HEK293 (cell line): Measurements from ENCODE around the gene CDC14B.

Experiments
- CTCF ChIA-PET: fragments of 350-600 bp; formaldehyde crosslinking; extraction: SDS; loops from one replicate; lab custom pipeline; 2021; ENCODE audit warnings: antibody characterized with exemption; lab: Yijun Ruan, JAX
- POLR2A ChIA-PET: fragments of 300-600 bp; formaldehyde crosslinking; extraction: SDS; loops from one replicate; lab custom pipeline; 2020; ENCODE audit warnings: antibody characterized with exemption, inconsistent platforms; lab: Yijun Ruan, JAX
- H3K27ac ChIP-seq: fragments of 200-500 bp; sonication (Bioruptor generic); 2 replicates; pipeline ENCODE4 v1.5.1; 2014; ENCODE audit warnings: low read depth, low read length, control low read depth, inconsistent platforms; ENCODE audit errors: extremely low read depth
- H3K36me3 ChIP-seq, 2 experiments: fragments of 200-500 bp in 1 of 2; sonication (Bioruptor generic) in 1 of 2; 1 replicate in 1 of 2; 2 replicates in 1 of 2; pipeline ENCODE4 v1.5.1; 2014 to 2017; ENCODE audit warnings: inconsistent platforms in 2 of 2, low read length in 2 of 2; ENCODE audit not compliant: control insufficient read depth in 2 of 2, insufficient read depth in 1 of 2
- H3K4me1 ChIP-seq: fragments of 200-500 bp; sonication (Bioruptor generic); 2 replicates; pipeline ENCODE4 v1.5.1; 2014; ENCODE audit warnings: mild to moderate bottlenecking, low read length, inconsistent platforms; ENCODE audit not compliant: control insufficient read depth, insufficient read depth
- H3K4me3 ChIP-seq: 2 replicates; pipeline ENCODE4 v1.5.1; 2011; ENCODE audit warnings: low read depth, mild to moderate bottlenecking, control low read depth, low read length, moderate library complexity
- H3K9me3 ChIP-seq: fragments of 200-500 bp; sonication (Bioruptor generic); 2 replicates; pipeline ENCODE4 v1.5.1; 2014; ENCODE audit warnings: low read depth, low read length, inconsistent platforms; ENCODE audit not compliant: control insufficient read depth, insufficient read depth
- GLIS2 ChIP-seq: fragments of 450-650 bp; formaldehyde crosslinking; IDR thresholded peaks from 2 replicates; pipeline ENCODE4 v1.5.1; 2016; ENCODE audit warnings: missing biosample characterization, missing genetic modification characterization
- KLF1 ChIP-seq: fragments of 450-650 bp; formaldehyde crosslinking; IDR thresholded peaks from 2 replicates; pipeline ENCODE4 v1.5.1; 2016; ENCODE audit warnings: missing biosample characterization, missing genetic modification characterization
- KLF10 ChIP-seq: fragments of 450-650 bp; IDR thresholded peaks from 2 replicates; pipeline ENCODE4 v1.5.1; 2018; ENCODE audit warnings: missing biosample characterization, mild to moderate bottlenecking, missing genetic modification characterization
- PRDM10 ChIP-seq: fragments of 450-650 bp; formaldehyde crosslinking; IDR thresholded peaks from 2 replicates; pipeline ENCODE4 v1.5.1; 2016; ENCODE audit warnings: missing biosample characterization, missing genetic modification characterization
- PRDM6 ChIP-seq: fragments of 450-650 bp; formaldehyde crosslinking; IDR thresholded peaks from 2 replicates; pipeline ENCODE4 v1.5.1; 2017; ENCODE audit warnings: missing biosample characterization, missing genetic modification characterization
- RBAK ChIP-seq: fragments of 450-650 bp; formaldehyde crosslinking; IDR thresholded peaks from 2 replicates; pipeline ENCODE4 v1.5.1; 2016; ENCODE audit warnings: missing biosample characterization, missing genetic modification characterization
- ZNF518A ChIP-seq: fragments of 450-650 bp; formaldehyde crosslinking; conservative IDR thresholded peaks from 2 replicates; pipeline ENCODE4 v1.5.1; 2016; ENCODE audit warnings: low read depth, missing biosample characterization, missing genetic modification characterization
- ZNF571 ChIP-seq: fragments of 450-650 bp; formaldehyde crosslinking; IDR thresholded peaks from 2 replicates; pipeline ENCODE4 v1.5.0; 2017; ENCODE audit warnings: missing biosample characterization, missing genetic modification characterization
- ZNF701 ChIP-seq: fragments of 450-650 bp; formaldehyde crosslinking; IDR thresholded peaks from 2 replicates; pipeline ENCODE4 v1.5.1; 2016; ENCODE audit warnings: missing biosample characterization, missing genetic modification characterization
- ZNF776 ChIP-seq: fragments of 450-650 bp; formaldehyde crosslinking; IDR thresholded peaks from 2 replicates; pipeline ENCODE4 v1.5.0; 2017; ENCODE audit warnings: missing biosample characterization, missing genetic modification characterization, borderline replicate concordance
- ZNF777 ChIP-seq: fragments of 450-650 bp; formaldehyde crosslinking; IDR thresholded peaks from 2 replicates; pipeline ENCODE4 v1.5.1; 2017; ENCODE audit warnings: missing biosample characterization, missing genetic modification characterization, borderline replicate concordance
- ZSCAN23 ChIP-seq: fragments of 450-650 bp; formaldehyde crosslinking; IDR thresholded peaks from 2 replicates; pipeline ENCODE4 v1.5.1; 2016; ENCODE audit warnings: missing biosample characterization, missing genetic modification characterization

CDC14B gene

GRCh38 chr9:96460470-96460869 lies 159.2 kb downstream of the CDC14B start (continued):
- no peak for TF ChIP-seq ZNF518A (tag by site-specific recombination)
- TF ChIP-seq KLF1 (tag by site-specific recombination) = no peak
- no peak for TF ChIP-seq KLF10 (tag by site-specific recombination)
- TF ChIP-seq RBAK (tag by site-specific recombination) = no peak
- no peak for TF ChIP-seq GLIS2 (tag by site-specific recombination)
- TF ChIP-seq ZNF701 (tag by site-specific recombination) = no peak
- TF ChIP-seq ZNF776 = no peak
- TF ChIP-seq ZSCAN23 = no peak
- TF ChIP-seq ZNF777 = no peak
- TF ChIP-seq, all 188 proteins: peak for 0

- H3K9me3 ChIP-seq = no peaks in the 10 kb centered on the region
- H3K36me3 ChIP-seq = peaks cover 0 to 6% of the 10 kb centered on the region in 2 experiments; a peak in 1 of 3 replicates
- ChIA-PET CTCF (interaction anchor here (0.5 to 1.6 kb wide), 3 partner anchors 18 to 1010 kb away, joined by 3 to 6 read pairs (median 5); no protein-coding TSS in a partner anchor), POLR2A (no interaction called here)
- H3K27ac ChIP-seq = no peak overlapping the region
- 0 out of 2 replicates have a peak, but pooled peaks cover 4% of the 10 kb centered on the region for H3K4me1 ChIP-seq
- H3K4me3 ChIP-seq = no peak overlapping the region
- TF ChIP-seq PRDM6 (tag by site-specific recombination) = 0 out of 2 replicates have a peak, but pooled peaks have one; percentile 16
- no peak for TF ChIP-seq ZNF571 (tag by site-specific recombination)
- peak; percentile 71 for TF ChIP-seq PRDM10 (tag by site-specific recombination)
These were observed 160.2 kb downstream of the CDC14B start for GRCh38 chr9:96459268-96460007.
